ENCODE measurements around the gene VPREB1. TPM values are rescaled to one million over a fixed set of nuclear protein-coding genes. Genes with fewer than 3 reads are reported as not detected.
"Not testable (repeated sequence)": the region's sequence is repeated elsewhere in the genome, so short reads cannot be mapped to it uniquely, and the experiment has no call there.

The VPREB1 gene
- total RNA-seq, 2 experiments from 2014 or later = 1.7 to 3.6 TPM

DNA sequence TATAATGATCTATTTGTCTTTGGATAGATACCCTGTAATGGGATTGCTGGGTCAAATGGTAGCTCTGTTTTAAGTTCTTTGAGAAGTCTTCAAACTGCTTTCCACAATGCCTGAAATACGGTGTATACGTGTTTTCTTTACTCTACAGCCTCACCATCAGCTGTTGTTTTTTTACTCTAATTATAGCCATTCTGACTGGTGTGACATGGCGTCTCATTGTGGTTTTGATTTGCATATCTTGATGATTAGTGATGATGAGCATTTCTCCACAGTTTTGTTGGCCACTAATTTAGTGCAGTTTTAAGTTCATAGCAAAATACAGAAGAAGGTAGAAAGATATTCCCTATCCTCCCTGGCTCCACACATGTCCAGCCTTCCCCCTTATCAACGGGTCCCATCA lies 26.3 kb upstream of the VPREB1 start:
- Histone ChIP-seq H3K36me3 (ENCODE audit: insufficient read depth, low read length) (no peaks in the 10 kb centered on the region), H3K9me3 (ENCODE audit: low read length) (no peaks in the 10 kb centered on the region), H3K79me2 (ENCODE audit: insufficient read depth, low read depth, low read length) (no peaks in the 10 kb centered on the region), H4K20me1 (ENCODE audit: insufficient read depth, low read length) (no peaks in the 10 kb centered on the region), H3K4me3 (ENCODE audit: low read depth, low read length, poor library complexity, severe bottlenecking) (no peak overlapping the region), H3K4me1 (ENCODE audit: insufficient read depth, low read length, poor library complexity, severe bottlenecking) (peaks cover 23% of the 10 kb centered on the region), H3K9me2 (ENCODE audit: insufficient read depth, low read length) (no peaks in the 10 kb centered on the region), H3K4me2 (ENCODE audit: low read length) (no peak overlapping the region), H3K27ac (ENCODE audit: low read depth, low read length, poor library complexity, severe bottlenecking) (no peak overlapping the region), H2AFZ (ENCODE audit: low read length) (no peak overlapping the region)
- no peak for TF ChIP-seq EZH2phosphoT487 (IDR thresholded peaks at IDR 0.05; ENCODE audit: borderline replicate concordance, low read depth, low read length)
- TF ChIP-seq, protein P1, sequence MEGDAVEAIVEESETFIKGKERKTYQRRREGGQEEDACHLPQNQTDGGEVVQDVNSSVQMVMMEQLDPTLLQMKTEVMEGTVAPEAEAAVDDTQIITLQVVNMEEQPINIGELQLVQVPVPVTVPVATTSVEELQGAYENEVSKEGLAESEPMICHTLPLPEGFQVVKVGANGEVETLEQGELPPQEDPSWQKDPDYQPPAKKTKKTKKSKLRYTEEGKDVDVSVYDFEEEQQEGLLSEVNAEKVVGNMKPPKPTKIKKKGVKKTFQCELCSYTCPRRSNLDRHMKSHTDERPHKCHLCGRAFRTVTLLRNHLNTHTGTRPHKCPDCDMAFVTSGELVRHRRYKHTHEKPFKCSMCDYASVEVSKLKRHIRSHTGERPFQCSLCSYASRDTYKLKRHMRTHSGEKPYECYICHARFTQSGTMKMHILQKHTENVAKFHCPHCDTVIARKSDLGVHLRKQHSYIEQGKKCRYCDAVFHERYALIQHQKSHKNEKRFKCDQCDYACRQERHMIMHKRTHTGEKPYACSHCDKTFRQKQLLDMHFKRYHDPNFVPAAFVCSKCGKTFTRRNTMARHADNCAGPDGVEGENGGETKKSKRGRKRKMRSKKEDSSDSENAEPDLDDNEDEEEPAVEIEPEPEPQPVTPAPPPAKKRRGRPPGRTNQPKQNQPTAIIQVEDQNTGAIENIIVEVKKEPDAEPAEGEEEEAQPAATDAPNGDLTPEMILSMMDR (conservative IDR thresholded peaks at IDR 0.05; ENCODE audit: low read length) = no peak
- intact Hi-C loops (cut with micrococcal nuclease; ENCODE audit: unreplicated experiment) = no loop called here
- no TSS peak for BruUV-seq (replicated peaks)
- DNase-seq (ENCODE audit: low spot score) = no peak
- ChIA-PET CTCF (ENCODE audit: unreplicated experiment) (no interaction called here), POLR2A (interaction anchor here (1.1 kb wide), 1 partner anchor 10 kb away, joined by 4 read pairs; no protein-coding TSS in a partner anchor)

DNA sequence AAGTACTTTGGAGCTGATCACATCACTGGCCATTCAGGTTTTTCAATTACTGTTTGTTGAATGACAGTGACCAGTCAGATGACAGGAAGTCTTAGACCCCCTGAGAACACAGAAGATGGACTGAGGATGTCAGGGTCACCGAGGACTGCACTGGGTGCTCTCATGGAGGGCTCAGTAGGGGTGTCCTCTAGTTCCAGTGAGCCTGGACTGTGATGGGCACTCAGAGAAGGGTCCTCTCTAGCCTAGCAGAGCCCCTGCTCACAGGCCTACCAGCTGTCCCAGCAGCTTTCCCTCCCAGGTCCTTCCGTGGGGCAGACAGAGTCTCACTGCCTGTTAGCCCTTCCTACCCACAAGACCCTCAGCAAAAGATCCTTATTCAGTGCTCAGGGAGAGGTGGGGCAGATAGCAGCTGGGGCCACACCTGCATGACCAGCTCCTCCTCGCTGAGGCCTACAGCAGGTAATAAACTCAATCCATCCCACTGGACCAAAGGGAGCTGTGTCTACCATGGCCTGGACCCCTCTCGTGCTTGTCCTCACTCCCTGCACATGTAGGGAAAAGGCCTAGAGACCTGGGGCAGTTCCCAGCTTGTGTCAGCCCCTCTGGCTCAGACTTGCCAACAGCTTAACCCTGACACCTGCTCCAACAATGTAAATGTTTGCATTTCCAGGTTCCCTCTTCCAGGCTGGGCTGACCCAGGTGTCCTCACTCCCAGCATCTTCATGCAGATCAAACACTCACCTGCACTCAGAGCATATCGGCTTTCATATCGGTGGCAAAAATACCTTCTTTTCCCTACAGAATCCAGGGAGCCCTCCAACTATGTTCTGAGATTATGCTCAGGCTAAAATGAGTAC lies 25.2 kb upstream of the VPREB1 start:
- Histone ChIP-seq H3K36me3 (ENCODE audit: insufficient read depth, low read length) (no peaks in the 10 kb centered on the region), H3K4me2 (ENCODE audit: low read length) (no peak overlapping the region), H3K4me3 (ENCODE audit: low read depth, low read length, poor library complexity, severe bottlenecking) (no peak overlapping the region), H3K9me2 (ENCODE audit: insufficient read depth, low read length) (no peaks in the 10 kb centered on the region), H2AFZ (ENCODE audit: low read length) (no peak overlapping the region), H3K27ac (ENCODE audit: low read depth, low read length, poor library complexity, severe bottlenecking) (no peak overlapping the region), H3K79me2 (ENCODE audit: insufficient read depth, low read depth, low read length) (no peaks in the 10 kb centered on the region), H4K20me1 (ENCODE audit: insufficient read depth, low read length) (no peaks in the 10 kb centered on the region), H3K4me1 (ENCODE audit: insufficient read depth, low read length, poor library complexity, severe bottlenecking) (peaks cover 23% of the 10 kb centered on the region), H3K9me3 (ENCODE audit: low read length) (no peaks in the 10 kb centered on the region)
- intact Hi-C loops (cut with micrococcal nuclease; ENCODE audit: unreplicated experiment) = no loop called here
- DNase-seq (ENCODE audit: low spot score) = no peak
- ChIA-PET POLR2A (interaction anchor here (1.1 kb wide), 1 partner anchor 11 kb away, joined by 4 read pairs; no protein-coding TSS in a partner anchor), CTCF (ENCODE audit: unreplicated experiment) (no interaction called here)
- no TSS peak for BruUV-seq (replicated peaks)
- TF ChIP-seq EZH2phosphoT487 (IDR thresholded peaks at IDR 0.05; ENCODE audit: borderline replicate concordance, low read depth, low read length) = no peak
- TF ChIP-seq, protein P1 (conservative IDR thresholded peaks at IDR 0.05; ENCODE audit: low read length) = no peak

DNA sequence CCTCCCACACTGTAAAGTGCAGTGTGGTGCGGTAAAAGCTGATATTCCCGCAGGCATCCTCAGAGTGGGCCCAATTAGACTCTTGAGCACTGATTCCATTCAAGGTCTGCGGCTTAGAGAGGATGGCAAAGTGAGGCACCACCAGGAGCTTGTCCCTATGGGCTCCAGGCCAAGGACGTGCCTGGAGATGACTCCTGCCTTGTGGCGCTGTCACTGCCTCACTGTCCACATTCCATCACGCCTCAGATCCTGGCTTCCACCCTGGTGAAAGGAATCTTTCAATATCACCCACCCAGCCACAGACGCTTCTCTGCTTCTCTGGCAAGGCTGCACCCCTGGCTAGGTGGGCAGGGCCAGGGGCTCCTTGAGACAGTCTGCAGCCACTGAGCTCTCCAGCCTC lies 23.5 kb upstream of the VPREB1 start:
- H3K4me3 ChIP-seq (ENCODE audit: low read depth, low read length, poor library complexity, severe bottlenecking); DNase-seq (ENCODE audit: low spot score); H3K4me2 ChIP-seq (ENCODE audit: low read length); H3K9me2 ChIP-seq (ENCODE audit: insufficient read depth, low read length); CTCF ChIA-PET (ENCODE audit: unreplicated experiment); H3K36me3 ChIP-seq (ENCODE audit: insufficient read depth, low read length); intact Hi-C loops (cut with micrococcal nuclease; ENCODE audit: unreplicated experiment); H4K20me1 ChIP-seq (ENCODE audit: insufficient read depth, low read length); BruUV-seq (replicated peaks); H2AFZ ChIP-seq (ENCODE audit: low read length); H3K27ac ChIP-seq (ENCODE audit: low read depth, low read length, poor library complexity, severe bottlenecking); POLR2A ChIA-PET; H3K79me2 ChIP-seq (ENCODE audit: insufficient read depth, low read depth, low read length); H3K9me3 ChIP-seq (ENCODE audit: low read length): not testable (repeated sequence)
- H3K4me1 ChIP-seq (ENCODE audit: insufficient read depth, low read length, poor library complexity, severe bottlenecking) = peaks cover 10% of the 10 kb centered on the region

Measured in OCI-LY7 (cell line).